AG09319 (cell line): ENCODE data around the gene EHBP1.

ENCODE experiments used
- DNase-seq: peaks from one replicate; pipeline ENCODE4 v3.0.0-alpha.2; 2010; ENCODE audit warnings: low read depth; ENCODE audit errors: extremely low read depth
- TF ChIP-seq, protein P1 (sequence below): IDR thresholded peaks from 2 replicates; pipeline ENCODE4 v1.5.1; 2011; ENCODE audit warnings: low read depth, mild to moderate bottlenecking, inconsistent platforms, low read length, moderate library complexity

Gene EHBP1

DNA sequence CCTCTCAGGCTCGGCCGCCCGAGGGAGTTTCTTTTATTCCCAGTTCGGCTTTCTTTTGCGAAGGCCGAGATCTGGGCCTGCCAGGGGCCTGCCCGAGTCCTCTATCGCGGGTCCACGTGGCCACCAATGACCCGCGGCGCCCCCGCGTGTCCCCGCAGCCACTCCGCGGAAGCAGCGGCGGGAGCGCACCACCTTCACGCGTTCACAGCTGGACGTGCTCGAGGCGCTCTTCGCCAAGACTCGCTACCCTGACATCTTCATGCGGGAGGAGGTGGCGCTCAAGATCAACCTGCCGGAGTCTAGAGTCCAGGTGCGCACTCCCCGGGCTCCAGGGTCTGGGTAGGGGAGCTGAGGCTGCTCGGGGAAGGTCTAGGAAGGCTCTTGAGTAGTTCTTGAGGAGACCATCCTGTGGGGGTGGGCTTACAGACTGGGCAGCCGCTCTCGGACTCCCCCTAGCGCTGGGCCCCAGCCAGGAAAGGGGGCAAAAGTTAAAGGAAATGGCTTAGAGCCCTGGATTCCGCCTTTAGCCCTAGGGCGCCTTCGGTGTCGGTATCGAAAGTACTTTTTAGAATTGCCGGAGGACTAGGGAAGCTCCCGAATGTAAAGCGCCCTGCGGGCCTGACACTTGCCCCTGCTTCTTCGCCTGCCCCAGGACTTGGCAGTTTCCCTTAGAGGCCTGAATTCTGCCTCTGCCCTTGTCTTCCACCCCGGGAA, 348.5 kb downstream of the EHBP1 start:
- DNase-seq, result no peak
- TF ChIP-seq, protein P1, sequence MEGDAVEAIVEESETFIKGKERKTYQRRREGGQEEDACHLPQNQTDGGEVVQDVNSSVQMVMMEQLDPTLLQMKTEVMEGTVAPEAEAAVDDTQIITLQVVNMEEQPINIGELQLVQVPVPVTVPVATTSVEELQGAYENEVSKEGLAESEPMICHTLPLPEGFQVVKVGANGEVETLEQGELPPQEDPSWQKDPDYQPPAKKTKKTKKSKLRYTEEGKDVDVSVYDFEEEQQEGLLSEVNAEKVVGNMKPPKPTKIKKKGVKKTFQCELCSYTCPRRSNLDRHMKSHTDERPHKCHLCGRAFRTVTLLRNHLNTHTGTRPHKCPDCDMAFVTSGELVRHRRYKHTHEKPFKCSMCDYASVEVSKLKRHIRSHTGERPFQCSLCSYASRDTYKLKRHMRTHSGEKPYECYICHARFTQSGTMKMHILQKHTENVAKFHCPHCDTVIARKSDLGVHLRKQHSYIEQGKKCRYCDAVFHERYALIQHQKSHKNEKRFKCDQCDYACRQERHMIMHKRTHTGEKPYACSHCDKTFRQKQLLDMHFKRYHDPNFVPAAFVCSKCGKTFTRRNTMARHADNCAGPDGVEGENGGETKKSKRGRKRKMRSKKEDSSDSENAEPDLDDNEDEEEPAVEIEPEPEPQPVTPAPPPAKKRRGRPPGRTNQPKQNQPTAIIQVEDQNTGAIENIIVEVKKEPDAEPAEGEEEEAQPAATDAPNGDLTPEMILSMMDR, result no peak; the same call in 1 of the 2 replicates

DNA sequence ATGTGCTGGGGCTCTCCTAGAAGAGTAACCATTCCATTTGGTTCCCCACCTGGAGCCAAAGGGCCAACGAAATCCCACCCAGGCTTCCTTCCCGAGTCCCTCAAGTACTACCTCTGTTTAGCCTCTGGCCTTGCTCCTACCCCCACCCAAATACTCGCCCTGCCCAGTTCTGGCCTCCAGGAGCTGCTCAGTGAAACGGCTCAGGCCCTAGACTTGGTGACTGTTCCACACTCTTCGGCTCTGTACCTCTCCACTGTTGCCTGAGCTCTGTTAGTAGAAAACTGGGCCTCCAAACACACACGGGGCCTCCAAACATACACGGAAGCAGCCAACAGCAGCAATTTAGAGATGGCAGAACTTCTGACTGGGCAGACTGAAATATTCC, 349.3 kb downstream of the EHBP1 start:
- TF ChIP-seq, protein P1, result no peak
- DNase-seq, result no peak

DNA sequence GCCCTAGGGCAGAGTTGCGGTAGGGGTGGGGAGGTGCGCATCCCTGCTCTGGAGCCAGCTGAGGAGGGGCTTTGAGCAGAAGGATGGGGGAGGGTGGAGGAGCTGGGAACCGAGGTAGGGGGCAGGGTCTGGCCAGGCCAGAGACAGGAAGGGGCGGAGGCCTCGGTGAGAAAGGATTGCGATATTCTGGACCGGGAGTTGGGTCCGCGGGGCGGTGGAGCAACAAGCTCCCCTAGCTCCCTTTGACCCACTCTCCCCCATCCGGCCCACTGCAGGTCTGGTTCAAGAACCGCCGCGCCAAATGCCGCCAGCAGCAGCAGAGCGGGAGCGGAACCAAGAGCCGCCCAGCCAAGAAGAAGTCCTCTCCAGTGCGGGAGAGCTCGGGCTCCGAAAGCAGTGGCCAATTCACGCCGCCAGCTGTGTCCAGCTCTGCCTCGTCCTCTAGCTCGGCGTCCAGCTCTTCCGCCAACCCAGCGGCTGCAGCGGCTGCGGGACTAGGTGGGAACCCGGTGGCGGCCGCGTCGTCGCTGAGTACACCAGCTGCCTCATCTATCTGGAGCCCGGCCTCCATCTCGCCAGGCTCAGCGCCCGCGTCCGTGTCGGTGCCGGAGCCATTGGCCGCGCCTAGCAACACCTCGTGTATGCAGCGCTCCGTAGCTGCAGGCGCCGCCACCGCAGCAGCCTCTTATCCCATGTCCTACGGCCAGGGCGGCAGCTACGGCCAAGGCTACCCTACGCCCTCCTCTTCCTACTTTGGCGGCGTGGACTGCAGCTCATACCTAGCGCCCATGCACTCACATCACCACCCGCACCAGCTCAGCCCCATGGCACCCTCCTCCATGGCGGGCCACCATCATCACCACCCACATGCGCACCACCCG, 350.0 kb downstream of the EHBP1 start:
- no peak for DNase-seq
- TF ChIP-seq, protein P1, result no peak

DNA sequence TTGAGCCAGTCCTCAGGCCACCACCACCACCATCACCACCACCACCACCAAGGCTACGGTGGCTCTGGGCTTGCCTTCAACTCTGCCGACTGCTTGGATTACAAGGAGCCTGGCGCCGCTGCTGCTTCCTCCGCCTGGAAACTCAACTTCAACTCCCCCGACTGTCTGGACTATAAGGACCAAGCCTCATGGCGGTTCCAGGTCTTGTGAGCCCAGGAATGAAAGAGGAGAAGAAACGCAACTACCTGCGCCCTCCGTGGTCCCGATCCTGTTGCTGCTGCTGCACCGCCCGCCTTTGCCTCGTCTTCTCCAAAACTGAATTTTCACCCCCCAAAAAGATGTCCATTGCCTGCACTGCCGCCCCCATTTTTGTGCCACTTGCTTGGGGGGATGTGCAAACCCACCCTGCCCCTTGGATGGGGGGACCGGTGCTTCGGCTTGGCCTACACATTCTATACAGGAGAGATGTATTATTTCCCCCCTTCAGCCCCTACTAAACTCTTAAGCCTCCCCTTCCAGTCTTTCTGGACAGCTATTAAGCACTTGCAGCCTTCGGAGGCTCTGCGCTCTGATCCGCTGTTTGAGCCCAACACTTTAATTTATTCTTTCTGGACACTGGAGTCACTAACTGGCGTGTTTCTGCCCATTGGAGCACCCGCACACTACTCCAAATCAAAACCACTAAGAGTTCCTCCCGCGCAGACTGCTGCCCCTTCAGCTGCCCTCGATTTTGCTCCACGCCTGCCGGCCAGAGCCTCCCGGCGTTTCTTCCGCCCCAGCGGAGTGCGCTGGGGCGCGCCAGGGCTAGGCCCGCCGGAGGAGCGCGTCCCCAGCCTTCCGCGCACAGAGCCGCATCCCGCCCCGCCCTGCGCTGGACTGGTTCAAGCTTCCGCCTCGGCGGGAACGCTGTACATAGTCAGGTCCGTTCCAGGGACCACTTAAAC, 350.9 kb downstream of the EHBP1 start:
- TF ChIP-seq, protein P1, result no peak
- no peak for DNase-seq

DNA sequence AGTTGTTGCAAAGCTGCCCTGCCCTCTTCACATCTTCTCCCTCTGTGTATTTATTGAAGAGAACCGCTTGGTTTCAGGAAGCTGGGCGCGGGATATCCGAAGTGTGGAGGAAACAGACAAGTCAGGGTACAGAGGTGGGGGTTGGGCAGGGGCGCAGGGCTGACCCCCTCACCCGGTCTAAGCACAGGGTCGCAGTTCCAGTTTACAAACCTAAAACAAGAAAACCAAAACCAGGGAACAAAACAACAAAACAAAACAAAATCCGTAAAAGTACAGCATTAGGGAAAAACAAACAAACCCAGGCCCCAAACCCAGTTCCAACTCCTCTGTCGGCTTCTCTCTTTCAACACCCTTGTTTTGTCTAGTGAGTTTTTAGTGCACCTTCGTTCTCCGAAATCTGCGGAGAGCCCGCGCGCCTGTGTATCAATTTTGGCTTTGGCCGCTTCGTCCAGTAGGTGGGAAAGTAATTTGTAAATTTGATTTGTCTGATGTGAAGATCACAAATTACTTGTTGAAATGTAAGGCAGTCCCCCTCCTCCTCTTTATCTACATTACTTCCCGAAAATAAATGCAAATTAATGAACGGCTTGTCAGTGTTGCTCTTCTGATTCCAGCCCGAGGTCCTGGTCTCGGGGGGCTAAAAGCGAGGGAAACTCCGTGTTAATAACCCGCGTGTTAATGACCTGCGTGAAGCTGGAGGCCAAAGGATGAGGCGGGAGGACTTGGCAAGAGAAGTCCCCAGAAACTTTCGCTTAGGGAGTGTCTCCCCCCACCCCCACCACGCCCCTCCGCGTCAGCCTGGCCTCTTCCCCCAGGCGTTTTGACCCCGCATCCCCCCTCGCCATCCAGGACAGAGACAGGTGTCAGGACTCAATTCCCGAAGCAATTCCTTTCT, 352.0 kb downstream of the EHBP1 start:
- DNase-seq, result no peak
- TF ChIP-seq, protein P1, result no peak

DNA sequence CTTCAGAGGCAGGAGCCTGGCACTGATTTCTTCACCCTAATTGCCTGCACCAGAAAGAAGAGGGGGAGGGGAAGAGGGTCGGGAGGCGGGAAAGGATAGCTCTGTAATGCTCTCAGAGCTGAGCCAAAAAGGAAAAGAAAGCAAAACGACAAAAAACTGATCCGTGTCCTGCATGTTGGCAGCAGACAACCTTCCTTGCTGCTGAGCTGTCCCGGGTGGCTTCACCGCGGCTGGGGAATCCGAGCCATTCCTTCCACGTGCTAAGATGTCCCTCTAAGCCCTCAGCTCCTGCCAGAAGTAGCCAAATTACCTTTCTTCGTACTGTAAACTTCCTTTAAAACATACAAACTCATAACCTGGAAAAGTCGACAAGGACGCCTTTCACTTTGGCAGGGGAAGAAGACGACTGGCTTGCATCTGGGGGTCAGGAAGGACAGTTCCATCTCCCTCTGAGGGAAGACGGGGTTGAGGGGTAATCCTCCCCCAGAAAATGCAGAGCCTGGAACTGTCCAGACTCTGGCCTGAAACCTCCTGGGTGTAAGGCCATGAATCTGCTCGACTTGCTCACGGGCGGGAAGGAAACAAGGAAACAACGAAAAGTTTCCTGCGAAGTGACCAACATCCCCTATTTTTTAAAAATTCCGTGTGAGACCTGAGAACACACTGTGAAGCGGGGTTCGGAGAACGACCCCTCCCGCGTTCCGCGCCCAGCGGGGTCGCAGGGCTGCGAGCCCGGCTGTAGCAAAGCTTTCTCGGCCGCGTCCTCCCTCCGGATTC, 352.8 kb downstream of the EHBP1 start:
- TF ChIP-seq, protein P1, result no peak
- DNase-seq, result no peak
